Heart left ventricle (tissue), 13 donors: ENCODE measurements around the gene ZMYND15.

ENCODE experiments used
- CTCF ChIP-seq, 12 donors: fragments of 200-600 bp; sonication (generic) in 4 of 12; IDR thresholded peaks; one replicate each; pipeline versions ENCODE4 v1.5.0 to v1.8.0; 2018 to 2022; ENCODE audit warnings: antibody characterized with exemption in 12 of 12, mild to moderate bottlenecking in 5 of 12
- POLR2A ChIP-seq, 2 donors: fragments of 450-650 bp; IDR thresholded peaks; one replicate each; pipeline ENCODE4 v1.6.1; 2017; ENCODE audit warnings: antibody characterized with exemption in 2 of 2, mild to moderate bottlenecking in 2 of 2, moderate library complexity in 2 of 2
- donor health status: ischemic (EF 13 %, LVEDD 7.1; RV severe dilation, severe dysfunction).
- donor health status: DM: no; HTN: yes; CAD: no.
- donor health status: DM: no; HTN: no; CAD: no.
- donor health status: ischemic (EF 25% LVEDD 6.9; RV normal size, moderate dysfunction).
- donor health status: ischemic (EF 25% LVEDD 5.7; RV mildly dilated, moderate dysfunction).
- donor health status: ischemic (EF 35%, LVEDD 5.7; RV mildly dilated, moderate dysfunction).
- donor health status: nonischemic (EF 11% LVEDD 7.7; RV severe dilation, severe dysfunction).
- donor health status: DM: yes; HTN: yes; CAD: no.
- donor health status: PGD.
- donor health status: ischemic (EF 29% LVEDD 5.4; RV normal size, mild dysfunction).
- donor health status: nonischemic (EF 23%, LVEDD 6.1; RV moderate dilation, normal function).

- TF ChIP-seq CTCF (IDR thresholded peaks at IDR 0.05) (no peak), POLR2A (IDR thresholded peaks at IDR 0.05) (no peak)
These were observed 3.6 kb upstream of the ZMYND15 start for GRCh38 chr17:4735876-4736651.
